ENCODE measurements around the gene PHYHIPL. TPM values are rescaled to one million over a fixed set of nuclear protein-coding genes. Genes with fewer than 3 reads are reported as not detected.

Gene PHYHIPL
- polyA plus RNA-seq, 1 of the 3 experiments (the other 2 are of a cell fraction), result 0.44 TPM

GRCh38 chr10:59190332-59190731, 13.9 kb downstream of the PHYHIPL start:
- no peaks in the 10 kb centered on the region for H3F3A ChIP-seq (replicated peaks; ENCODE audit: insufficient read depth)
- H4K20me1 ChIP-seq (ENCODE audit: insufficient read depth), result no peaks in the 10 kb centered on the region
- H3K27me3 ChIP-seq (ENCODE audit: insufficient read depth), result no peaks in the 10 kb centered on the region
- no peaks in the 10 kb centered on the region; the same call in 1 of the 2 replicates for H3K9me3 ChIP-seq
- H3K27ac ChIP-seq (ENCODE audit: low read depth in 2 of 2, low read length in 1 of 2), result no peak overlapping the region
- no peak for TF ChIP-seq IRF3 (IDR thresholded peaks at IDR 0.05; ENCODE audit: low read depth, low read length)
- TF ChIP-seq JUND (IDR thresholded peaks at IDR 0.05), result no peak
- no peak for TF ChIP-seq YY1 (IDR thresholded peaks at IDR 0.05; ENCODE audit: low read depth)
- TF ChIP-seq TAF1 (IDR thresholded peaks at IDR 0.05; ENCODE audit: borderline replicate concordance, low read depth, low read length), result no peak
- no peak for TF ChIP-seq ZBTB33 (IDR thresholded peaks at IDR 0.05; ENCODE audit: borderline replicate concordance, low read depth)
- TF ChIP-seq EZH2phosphoT487 (IDR thresholded peaks at IDR 0.05; ENCODE audit: borderline replicate concordance, low read depth), result no peak
- TF ChIP-seq EP300 (IDR thresholded peaks at IDR 0.05; ENCODE audit: borderline replicate concordance in 1 of 2, low read depth in 1 of 2, low read length in 1 of 2), result no peak
- no peak for TF ChIP-seq CHD2 (IDR thresholded peaks at IDR 0.05; ENCODE audit: low read length, partially characterized antibody)
- no peak for TF ChIP-seq NRF1 (IDR thresholded peaks at IDR 0.05; ENCODE audit: low read depth, low read length)
- TF ChIP-seq REST (IDR thresholded peaks at IDR 0.05; ENCODE audit: low read depth, low read length), result no peak
- no peak for TF ChIP-seq FOSL2 (IDR thresholded peaks at IDR 0.05; ENCODE audit: borderline replicate concordance, low read depth)
- TF ChIP-seq RXRA (IDR thresholded peaks at IDR 0.05; ENCODE audit: borderline replicate concordance, low read depth), result no peak
- no peak for TF ChIP-seq MAX (IDR thresholded peaks at IDR 0.05; ENCODE audit: low read depth)
- no peak for TF ChIP-seq TCF12 (IDR thresholded peaks at IDR 0.05)
- no peak for TF ChIP-seq GABPA (IDR thresholded peaks at IDR 0.05; ENCODE audit: low read depth)
- TF ChIP-seq POLR2AphosphoS5 (IDR thresholded peaks at IDR 0.05; ENCODE audit: low read depth, low read length), result no peak
- H3K36me3 ChIP-seq (replicated peaks in 1 of 2; ENCODE audit: control insufficient read depth in 1 of 2, insufficient read depth in 2 of 2, low read length in 1 of 2), result no peaks in the 10 kb centered on the region
- H3K9ac ChIP-seq, result no peak overlapping the region
- H3K9me2 ChIP-seq, result no peaks in the 10 kb centered on the region
- H3K4me2 ChIP-seq, result no peak overlapping the region
- WGBS (ENCODE audit: low lambda C conversion rate), result 24% methylated on average over 1 of the region's 1 CpG
- CTCF ChIA-PET, result interaction anchor here (0.9 to 1.5 kb wide), 3 partner anchors 8 to 238 kb away, joined by 3 to 4 read pairs (median 4); no protein-coding TSS in a partner anchor
- no peak overlapping the region for H3K4me3 ChIP-seq (ENCODE audit: low read depth in 2 of 2, low read length in 1 of 2)
- no peaks in the 10 kb centered on the region; a peak in 1 of 4 replicates for H3K4me1 ChIP-seq (ENCODE audit: control insufficient read depth in 1 of 2, insufficient read depth in 2 of 2, low read depth in 1 of 2, low read length in 1 of 2)
- H3K79me2 ChIP-seq (ENCODE audit: insufficient read depth), result no peaks in the 10 kb centered on the region
- POLR2A ChIA-PET, result no interaction called here
- no peak overlapping the region for H2AFZ ChIP-seq (ENCODE audit: low read depth)
- DNase-seq, result no peak
